ENCODE data around the gene CLEC10A.

CLEC10A gene

GRCh38 chr17:7035591-7036368, 44.3 kb downstream of the CLEC10A start, which contains the start of gene SLC16A13:
Gene SLC16A13 (plus strand): TSS chr17:7036015. CDS start chr17:7036383, 368 bp downstream.
- peak; percentile 93 for DNase-seq

DNA sequence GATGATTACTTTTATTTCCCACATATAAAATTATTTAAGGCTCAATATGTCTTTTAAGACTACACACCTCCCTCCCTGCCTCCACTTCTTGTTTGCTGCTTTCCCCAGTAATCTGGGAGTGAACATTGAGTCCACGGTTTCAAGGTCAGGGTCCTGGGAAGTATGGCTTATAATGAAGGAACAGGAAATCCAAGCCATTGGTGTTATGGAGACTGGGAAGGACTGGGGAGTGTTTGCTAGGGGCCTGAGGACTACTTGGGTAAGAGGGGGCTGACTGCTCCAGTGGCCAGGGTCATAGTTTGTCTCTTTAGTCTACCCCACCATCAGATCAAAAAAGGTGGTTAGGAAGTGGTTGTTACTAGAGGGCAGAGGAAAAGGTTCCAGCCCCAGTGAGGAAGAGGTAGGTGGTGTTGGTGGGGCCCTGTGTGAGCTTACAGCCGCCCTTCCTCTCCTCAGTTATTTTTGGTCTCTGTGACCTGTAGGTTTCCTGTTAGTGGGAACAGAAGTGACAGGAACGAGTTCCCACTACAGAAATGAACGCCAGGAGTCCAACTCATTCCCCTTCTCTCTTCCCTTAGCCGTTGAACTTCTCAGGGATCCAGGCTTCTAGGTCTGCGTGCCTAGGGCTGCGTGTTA, 45.0 kb downstream of the CLEC10A start:
- DNase-seq: peak; percentile 20

- peak; percentile 60 for DNase-seq
These were observed 50.4 kb downstream of the CLEC10A start for GRCh38 chr17:7029659-7030058.

GRCh38 chr17:7029096-7029495, 51.0 kb downstream of the CLEC10A start:
- DNase-seq: no peak

GRCh38 chr17:7027335-7027734, 52.7 kb downstream of the CLEC10A start:
- no peak for DNase-seq

DNA sequence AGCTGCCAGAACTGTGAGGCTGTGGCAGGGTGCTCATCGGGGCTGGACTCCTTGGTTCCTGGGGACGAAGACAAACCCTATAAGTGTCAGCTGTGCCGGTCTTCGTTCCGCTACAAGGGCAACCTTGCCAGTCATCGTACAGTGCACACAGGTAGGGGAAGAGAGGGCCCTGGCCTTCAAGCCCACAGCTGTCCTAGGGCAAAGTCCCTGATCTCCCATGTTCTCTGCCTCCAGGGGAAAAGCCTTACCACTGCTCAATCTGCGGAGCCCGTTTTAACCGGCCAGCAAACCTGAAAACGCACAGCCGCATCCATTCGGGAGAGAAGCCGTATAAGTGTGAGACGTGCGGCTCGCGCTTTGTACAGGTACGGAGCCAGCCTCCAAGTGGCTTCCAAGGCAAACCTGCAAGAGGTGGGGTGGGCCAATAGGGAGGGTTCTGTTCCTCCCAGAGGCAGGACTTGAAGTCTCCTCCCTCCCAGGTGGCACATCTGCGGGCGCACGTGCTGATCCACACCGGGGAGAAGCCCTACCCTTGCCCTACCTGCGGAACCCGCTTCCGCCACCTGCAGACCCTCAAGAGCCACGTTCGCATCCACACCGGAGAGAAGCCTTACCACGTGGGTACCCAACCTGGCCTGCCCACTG, 53.5 kb downstream of the CLEC10A start:
- no peak for DNase-seq

DNA sequence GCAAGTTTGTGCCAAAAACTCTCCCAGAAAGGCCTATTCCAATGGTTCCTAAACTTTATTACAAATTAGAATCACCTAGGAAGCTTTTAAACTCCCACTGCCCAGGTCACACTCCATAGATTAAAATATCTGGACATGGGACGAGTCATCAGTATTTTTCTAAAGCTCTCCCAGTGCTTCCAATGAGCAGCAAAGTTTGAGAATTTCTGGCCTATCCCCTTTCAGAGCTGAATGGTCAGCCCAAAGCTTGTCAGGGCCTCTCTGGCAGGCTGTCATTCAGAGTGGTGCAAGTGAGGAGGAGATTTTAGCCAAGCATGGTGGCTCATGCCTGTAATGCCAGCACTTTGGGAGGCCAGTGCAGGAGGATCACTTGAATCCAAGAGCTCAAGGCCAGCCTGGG, 54.8 kb downstream of the CLEC10A start:
- no peak for DNase-seq
